K562 (cell line): ENCODE data around the gene MATN1. TPM values are rescaled to one million over a fixed set of nuclear protein-coding genes. Genes with fewer than 3 reads are reported as not detected.

Source experiments
- ATAC-seq: fragments of 200-7000 bp; cut with Tn5 transposase; 3 replicates; pipeline ENCODE4 v1.9.1; 2020; ENCODE audit warnings: moderate library complexity
- BruUV-seq: library from RNA; stranded (reverse); fragments of 400-500 nt; replicated peaks from 2 replicates; lab custom pipeline; 2021; lab: Mats Ljungman, UMichigan
- CTCF ChIA-PET: fragments of 300-600 bp; formaldehyde crosslinking; extraction: SDS; loops from one replicate; lab custom pipeline; 2021; ENCODE audit warnings: low intra/inter-chr PET ratio; lab: Yijun Ruan, JAX
- POLR2A ChIA-PET: fragments of 300-600, 350-650 bp; sonication (Branson Sonifier 250); formaldehyde crosslinking; extraction: SDS; loops from one replicate; lab custom pipeline; 2021; ENCODE audit warnings: antibody characterized with exemption, inconsistent platforms; lab: Yijun Ruan, JAX
- DNase-seq, 4 experiments: peaks; one replicate each; pipeline versions ENCODE4 v3.0.0 to v3.0.0-alpha.2; 2011 to 2018; ENCODE audit warnings: low spot score in 3 of 4, mixed read lengths in 3 of 4; ENCODE audit errors: extremely low read depth in 1 of 4
- FAIRE-seq: peaks from 2 replicates; lab custom pipeline; 2011; peaks lifted over from hg19 to GRCh38; lab: Jason Lieb, UNC
- H2AFZ ChIP-seq: 2 replicates; pipeline ENCODE4 v1.6.0; 2011; ENCODE audit warnings: low read depth, low read length, control low read depth, inconsistent platforms
- H3K27ac ChIP-seq: fragments of 200-600 bp; 3 replicates; pipeline ENCODE4 v1.8.0; 2011; ENCODE audit warnings: low read depth, mild to moderate bottlenecking, control low read depth, inconsistent platforms, low read length, moderate library complexity, mixed read lengths; ENCODE audit errors: extremely low read depth
- H3K27me3 ChIP-seq, 2 experiments: fragments of 300-600 bp in 1 of 2; 2 replicates in 1 of 2; 3 replicates in 1 of 2; pipeline versions ENCODE4 v1.6.0 to v1.8.0; 2011; ENCODE audit warnings: inconsistent platforms in 2 of 2, low read length in 2 of 2, mild to moderate bottlenecking in 1 of 2, mixed read lengths in 1 of 2, moderate library complexity in 1 of 2; ENCODE audit not compliant: control insufficient read depth in 2 of 2, insufficient read depth in 2 of 2
- H3K36me3 ChIP-seq: fragments of 300-600 bp; 3 replicates; pipeline ENCODE4 v1.8.0; 2011; ENCODE audit warnings: mild to moderate bottlenecking, low read length, inconsistent platforms; ENCODE audit not compliant: control insufficient read depth, insufficient read depth
- H3K4me1 ChIP-seq, 2 experiments: fragments of 200-600 bp in 1 of 2; replicated peaks in 1 of 2; 2 replicates in 1 of 2; 3 replicates in 1 of 2; pipeline versions ENCODE4 v1.5.1 to v1.8.0; 2011; ENCODE audit warnings: inconsistent platforms in 2 of 2, low read length in 2 of 2, mild to moderate bottlenecking in 1 of 2, mixed read lengths in 1 of 2, moderate library complexity in 1 of 2; ENCODE audit not compliant: control insufficient read depth in 2 of 2, insufficient read depth in 2 of 2
- H3K4me2 ChIP-seq: 2 replicates; pipeline ENCODE4 v1.6.1; 2011; ENCODE audit warnings: low read length, control low read depth, inconsistent platforms, mixed read lengths; ENCODE audit not compliant: insufficient read depth
- H3K4me3 ChIP-seq: fragments of 200-600 bp; sonication (generic), shearing (Covaris generic); 2 replicates; pipeline ENCODE4 v1.5.1; 2016; ENCODE audit warnings: control low read depth, inconsistent platforms
- H3K79me2 ChIP-seq: fragments of 200-600 bp; 3 replicates; pipeline ENCODE4 v1.8.0; 2011; ENCODE audit warnings: low read length, inconsistent platforms; ENCODE audit not compliant: control insufficient read depth, insufficient read depth
- H3K9ac ChIP-seq, 2 experiments: 2 replicates each; pipeline versions ENCODE4 v1.6.0 to v1.6.1; 2011; ENCODE audit warnings: low read depth in 2 of 2, low read length in 2 of 2, control low read depth in 1 of 2, inconsistent platforms in 1 of 2, mild to moderate bottlenecking in 1 of 2, mixed read lengths in 1 of 2; ENCODE audit not compliant: insufficient read depth in 1 of 2
- H3K9me1 ChIP-seq: one replicate; pipeline ENCODE4 v1.6.0; 2011; ENCODE audit warnings: inconsistent platforms, mild to moderate bottlenecking, low read length, moderate library complexity; ENCODE audit not compliant: control insufficient read depth, insufficient read depth
- H3K9me3 ChIP-seq: replicated peaks from 2 replicates; pipeline ENCODE4 v1.5.1; 2011; ENCODE audit warnings: low read depth, low read length, inconsistent platforms; ENCODE audit not compliant: control insufficient read depth, insufficient read depth
- H4K20me1 ChIP-seq: replicated peaks from 2 replicates; pipeline ENCODE4 v1.6.1; 2011; ENCODE audit warnings: low read length, inconsistent platforms, mixed read lengths; ENCODE audit not compliant: control insufficient read depth, insufficient read depth
- ATF1 ChIP-seq, 2 experiments: fragments of 450-650 bp in 1 of 2; IDR thresholded peaks; 2 replicates each; pipeline ENCODE4 v1.6.1; 2016; ENCODE audit warnings: missing compliant biosample characterization in 1 of 2, missing genetic modification characterization in 1 of 2
- ATF4 ChIP-seq: fragments of 450-650 bp; formaldehyde crosslinking; IDR thresholded peaks from 2 replicates; pipeline ENCODE4 v1.4.0; 2022; ENCODE audit warnings: mild to moderate bottlenecking, moderate library complexity
- BRD9 ChIP-seq: fragments of 450-650 bp; IDR thresholded peaks from 2 replicates; pipeline ENCODE4 v1.6.1; 2018; ENCODE audit warnings: low read depth; ENCODE audit not compliant: partially characterized antibody
- EP300 ChIP-seq: IDR thresholded peaks from 2 replicates; pipeline ENCODE4 v1.6.1; 2012; ENCODE audit warnings: low read length, improper control_type of control experiment
- FOXK2 ChIP-seq, 2 experiments: fragments of 450-650 bp; IDR thresholded peaks in 1 of 2; conservative IDR thresholded peaks in 1 of 2; 2 replicates each; pipeline ENCODE4 v1.6.1; 2016; ENCODE audit warnings: low read depth in 2 of 2, mild to moderate bottlenecking in 1 of 2
- KLF10 ChIP-seq: fragments of 250-450 bp; sonication (Bioruptor Pico); IDR thresholded peaks from 2 replicates; pipeline ENCODE4 v1.6.1; 2021; ENCODE audit warnings: matching md5 sums
- LCOR ChIP-seq: sonication (generic); formaldehyde crosslinking; IDR thresholded peaks from 2 replicates; pipeline ENCODE4 v1.8.0; 2022; ENCODE audit warnings: mild to moderate bottlenecking, missing genetic modification reagents
- MAFF ChIP-seq: IDR thresholded peaks from 2 replicates; pipeline ENCODE4 v1.6.1; 2012; ENCODE audit warnings: low read length, improper control_type of control experiment
- MXI1 ChIP-seq: IDR thresholded peaks from 2 replicates; pipeline ENCODE4 v1.6.1; 2011; ENCODE audit warnings: low read depth, mild to moderate bottlenecking, improper control_type of control experiment, low read length
- NFATC3 ChIP-seq: fragments of 450-650 bp; IDR thresholded peaks from 2 replicates; pipeline ENCODE4 v1.6.1; 2017; ENCODE audit warnings: mild to moderate bottlenecking
- RBM14 ChIP-seq: fragments of 200-400 bp; formaldehyde crosslinking; IDR thresholded peaks from 2 replicates; pipeline ENCODE4 v1.6.1; 2018; ENCODE audit warnings: low read depth, mild to moderate bottlenecking, low read length, moderate library complexity, borderline replicate concordance; ENCODE audit not compliant: insufficient read depth
- RFX5 ChIP-seq: IDR thresholded peaks from 2 replicates; pipeline ENCODE4 v1.6.1; 2011; ENCODE audit warnings: low read depth, mild to moderate bottlenecking, improper control_type of control experiment, low read length
- SIN3B ChIP-seq: fragments of 450-650 bp; IDR thresholded peaks from 2 replicates; pipeline ENCODE4 v1.6.1; 2017; ENCODE audit warnings: low read depth, mild to moderate bottlenecking, moderate library complexity
- XRCC4 ChIP-seq: IDR thresholded peaks from one replicate; pipeline ENCODE4 v1.6.1; 2011; ENCODE audit not compliant: insufficient read depth, insufficient read length; ENCODE audit errors: extremely low read depth
- ZC3H8 ChIP-seq: fragments of 450-650 bp; IDR thresholded peaks from 2 replicates; pipeline ENCODE4 v1.6.1; 2017
- ZNF174 ChIP-seq: fragments of 250-450 bp; sonication (Bioruptor Pico); IDR thresholded peaks from 2 replicates; pipeline ENCODE4 v1.4.0; 2020; ENCODE audit warnings: mild to moderate bottlenecking
- ZNF354B ChIP-seq: fragments of 250-450 bp; sonication (Bioruptor Pico); IDR thresholded peaks from 2 replicates; pipeline ENCODE4 v1.4.0; 2020
- ZNF431 ChIP-seq: sonication (generic); formaldehyde crosslinking; IDR thresholded peaks from 2 replicates; pipeline ENCODE4 v1.8.0; 2022; ENCODE audit warnings: mild to moderate bottlenecking, missing genetic modification reagents
- ZNF695 ChIP-seq: fragments of 450-650 bp; formaldehyde crosslinking; IDR thresholded peaks from 2 replicates; pipeline ENCODE4 v1.4.0; 2020; ENCODE audit warnings: mild to moderate bottlenecking, moderate library complexity
- ZZZ3 ChIP-seq: fragments of 450-650 bp; IDR thresholded peaks from 2 replicates; pipeline ENCODE4 v1.6.1; 2016; ENCODE audit warnings: antibody characterized with exemption, mild to moderate bottlenecking, moderate library complexity
- WGBS: fragments of 100-300 bp; shearing (Covaris generic); methylation state at CpG from one replicate; pipeline ENCODE4 v1.1.6; 2016; ENCODE audit warnings: low coverage, mixed read lengths; ENCODE audit not compliant: insufficient coverage; ENCODE audit errors: missing lambda C conversion rate; 5-methylcytosine and 5-hydroxymethylcytosine counted together
- in situ Hi-C: fragments of 300-500 bp; cut with MboI; formaldehyde crosslinking; loops from 4 replicates; pipeline ENCODE4 v1.15.0; 2018; ENCODE audit warnings: inconsistent platforms, mixed read lengths
- intact Hi-C: fragments of 100-400 bp; cut with micrococcal nuclease; formaldehyde crosslinking; loops from 2 replicates; pipeline ENCODE4 v1.14.2; 2022
- polyA plus RNA-seq, 8 experiments: library from polyadenylated mRNA; depleted of rRNA in 4 of 8; stranded (reverse) in 5 of 8; unstranded in 3 of 8; fragments of >200 nt; fragmentation: Nextera tagmentation in 2 of 8; fragmentation: Illumina TruSeq in 1 of 8; extraction: Ambion mirVana in 2 of 8; extraction: Trizol in 1 of 8; gene quantifications; 2 replicates each; pipeline versions ENCODE4 v1.2.1 to v1.2.3, GENCODE V29; 2011 to 2014; ENCODE audit warnings: inconsistent platforms in 1 of 8, missing spikeins in 1 of 8
- total RNA-seq, 7 experiments: library from RNA; depleted of rRNA in 6 of 7; stranded (reverse); fragments of >200 nt in 6 of 7; fragmentation: Illumina TruSeq in 2 of 7; extraction: Trizol in 2 of 7; gene quantifications; 2 replicates each; pipeline versions ENCODE4 v1.2.1 to v1.2.3, GENCODE V29; 2011 to 2021; ENCODE audit warnings: low replicate concordance in 1 of 7

MATN1 gene
- total and polyA plus RNA-seq, 9 of the 15 experiments (the other 6 are each of a cell fraction or from before 2014, with no cell fraction given), result 0.10 to 2.3 (median 1.2) TPM

GRCh38 chr1:30719406-30720270 is 3.7 kb downstream of the MATN1 start (continued):
- TF ChIP-seq SIN3B (0 out of 2 replicates have a peak, but pooled peaks have one; percentile 40), ATF4 (CRISPR knock-in tag) (peak; percentile 53; the same call in 1 of the 2 replicates)

DNA sequence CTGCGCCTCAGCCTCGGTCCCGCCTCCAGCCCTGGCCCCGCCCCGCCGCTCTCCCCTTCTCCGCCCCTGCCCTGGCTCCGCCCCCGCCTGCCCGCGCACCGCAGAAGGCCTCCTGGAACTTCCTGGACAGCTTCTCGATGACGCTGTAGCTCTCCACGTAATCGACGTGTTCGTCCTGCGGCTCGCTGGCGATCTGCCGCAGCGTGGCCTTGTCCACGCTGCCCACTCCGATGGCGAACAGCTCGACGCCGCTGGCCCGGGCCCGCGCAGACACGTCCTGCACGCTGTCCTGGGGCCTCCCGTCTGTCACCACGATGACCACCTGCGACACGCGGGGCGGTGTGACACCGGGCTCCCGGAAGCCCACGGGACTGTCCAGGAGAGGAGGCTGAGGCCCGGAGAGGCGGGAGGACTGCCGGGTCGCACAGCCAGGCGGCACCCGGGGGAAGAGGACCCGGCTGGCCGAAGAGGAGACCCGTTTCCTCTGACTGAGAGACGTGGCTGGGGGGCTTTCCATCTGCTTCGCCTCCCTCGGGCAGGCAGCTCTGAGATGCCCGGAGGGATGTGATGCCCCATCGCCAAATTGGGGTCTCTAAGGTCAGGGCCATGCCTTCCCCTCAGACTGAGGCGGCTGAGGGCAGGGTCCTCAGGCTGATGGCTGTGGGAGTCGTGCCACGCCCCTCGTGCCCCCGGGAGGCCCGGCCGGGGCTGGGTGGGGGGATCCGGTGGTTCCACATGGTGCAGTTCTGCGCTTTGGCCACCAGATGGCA is 4.6 kb downstream of the MATN1 start:
- H3K4me1 ChIP-seq, result peaks cover 37 to 63% of the 10 kb centered on the region in 2 experiments
- H3K27ac ChIP-seq, result peak overlapping the region; percentile 95
- peaks cover 29% of the 10 kb centered on the region for H3K36me3 ChIP-seq
- no TSS peak for BruUV-seq
- H4K20me1 ChIP-seq, result no peaks in the 10 kb centered on the region
- in situ Hi-C loops (loop anchor here (5.0 kb wide), 2 partner anchors 58 to 193 kb away; no protein-coding TSS in a partner anchor), intact Hi-C loops (loop anchor here (1.0 to 2.0 kb wide), 4 partner anchors 43 to 192 kb away; no protein-coding TSS in a partner anchor)
- peak; percentile 85 for ATAC-seq
- peak overlapping the region; percentile 95 to 98 for H3K9ac ChIP-seq
- whole genome bisulfite sequencing, result 0% methylated on average over 40 of the region's 66 CpGs
- peaks cover 9% of the 10 kb centered on the region for H3K9me3 ChIP-seq
- DNase-seq, result peak in 2 of 4 experiments; percentile 81 to 98
- peak overlapping the region; percentile 98 for H3K4me2 ChIP-seq
- ChIA-PET POLR2A (interaction anchor here (0.5 to 5.2 kb wide), 23 partner anchors 9 to 819 kb away, joined by 3 to 117 read pairs (median 4); no protein-coding TSS in a partner anchor), CTCF (interaction anchor here (1.1 to 9.0 kb wide), 6 partner anchors 57 to 704 kb away, joined by 3 to 187 read pairs (median 12); no protein-coding TSS in a partner anchor)
- peak; percentile 95 for FAIRE-seq
- H2AFZ ChIP-seq, result peak overlapping the region; percentile 93
- peaks cover 45% of the 10 kb centered on the region for H3K79me2 ChIP-seq
- peak overlapping the region; percentile 61 for H3K4me3 ChIP-seq
- no peaks in the 10 kb centered on the region for H3K9me1 ChIP-seq
- no peaks in the 10 kb centered on the region for H3K27me3 ChIP-seq
- no peak for TF ChIP-seq ZNF174 (CRISPR knock-in tag)
- no peak for TF ChIP-seq ZNF354B
- TF ChIP-seq EP300, result no peak
- peak; percentile 96 for TF ChIP-seq LCOR (CRISPR knock-in tag)
- peak; percentile 46 to 48; a peak in 1 of 4 replicates for TF ChIP-seq FOXK2 (conservative IDR thresholded peaks at IDR 0.05 in 1 of 2, IDR thresholded peaks at IDR 0.05 in 1 of 2; ENCODE audit: low read depth in 2 of 2)
- TF ChIP-seq BRD9, result no peak
- no peak for TF ChIP-seq KLF10 (CRISPR knock-in tag)
- peak; percentile 86 for TF ChIP-seq ZNF431
- no peak for TF ChIP-seq ZC3H8
- TF ChIP-seq NFATC3, result no peak
- peak; percentile 28; the same call in 1 of the 2 replicates for TF ChIP-seq MXI1
- TF ChIP-seq MAFF, result no peak
- TF ChIP-seq RFX5, result no peak
- TF ChIP-seq ZNF695 (CRISPR knock-in tag), result 0 out of 2 replicates have a peak, but pooled peaks have one; percentile 50
- 0 out of 2 replicates have a peak, but pooled peaks have one; percentile 85 for TF ChIP-seq RBM14
- peak; percentile 66 for TF ChIP-seq ATF1 (CRISPR knock-in tag; IDR thresholded peaks at IDR 0.05)
- peak; percentile 98 for TF ChIP-seq ATF1 (tag; IDR thresholded peaks at IDR 0.05)
- no peak for TF ChIP-seq XRCC4
- TF ChIP-seq ZZZ3, result no peak
